PC-3 (cell line): ENCODE measurements around the gene CA10. TPM values are rescaled to one million over a fixed set of nuclear protein-coding genes. Genes with fewer than 3 reads are reported as not detected.

Experiments
- ATAC-seq: fragments of 200-7000 bp; cut with Tn5 transposase; 2 replicates; pipeline ENCODE4 v1.9.1; 2020; ENCODE audit warnings: mild to moderate bottlenecking, moderate library complexity
- BruUV-seq: library from RNA; stranded (reverse); fragments of 400-500 nt; replicated peaks from 2 replicates; lab custom pipeline; 2021; lab: Mats Ljungman, UMichigan
- CTCF ChIA-PET: fragments of 300-600 bp; sonication (Branson Sonifier 250); formaldehyde crosslinking; loops from one replicate; lab custom pipeline; 2022; ENCODE audit warnings: antibody characterized with exemption; lab: Charles Lee
- POLR2A ChIA-PET: fragments of 300-600 bp; sonication (Branson Sonifier 250); formaldehyde crosslinking; loops from one replicate; lab custom pipeline; 2022; ENCODE audit warnings: antibody characterized with exemption; ENCODE audit not compliant: unreplicated experiment; lab: Charles Lee
- DNase-seq: peaks from one replicate; pipeline ENCODE4 v3.0.0-alpha.2; 2015
- H2AFZ ChIP-seq: fragments of 300-600 bp; sonication (generic); 2 replicates; pipeline ENCODE4 v1.6.0; 2016; ENCODE audit warnings: antibody characterized with exemption, low read length
- H3F3A ChIP-seq: fragments of 300-600 bp; sonication (generic); one replicate; pipeline ENCODE4 v1.6.0; 2017; ENCODE audit warnings: antibody characterized with exemption, low read length, control low read depth, mild to moderate bottlenecking; ENCODE audit not compliant: unreplicated experiment
- H3K27ac ChIP-seq: fragments of 300-600 bp; sonication (generic); 2 replicates; pipeline ENCODE4 v1.5.1; 2016; ENCODE audit warnings: mild to moderate bottlenecking, low read length
- H3K27me3 ChIP-seq: fragments of 300-600 bp; sonication (generic); 2 replicates; pipeline ENCODE4 v1.6.1; 2016; ENCODE audit warnings: low read length, mixed read lengths
- H3K36me3 ChIP-seq: fragments of 300-600 bp; sonication (generic); 2 replicates; pipeline ENCODE4 v1.6.1; 2016; ENCODE audit warnings: low read depth, mixed run types, low read length, mixed read lengths
- H3K4me1 ChIP-seq: fragments of 300-600 bp; sonication (generic); 2 replicates; pipeline ENCODE4 v1.5.1; 2016; ENCODE audit warnings: low read length; ENCODE audit not compliant: insufficient read depth
- H3K4me2 ChIP-seq: fragments of 300-600 bp; sonication (generic); 2 replicates; pipeline ENCODE4 v1.6.0; 2016; ENCODE audit warnings: low read length
- H3K4me3 ChIP-seq: fragments of 300-600 bp; sonication (generic); 2 replicates; pipeline ENCODE4 v1.5.1; 2016; ENCODE audit warnings: mild to moderate bottlenecking, low read length, mixed read lengths
- H3K79me2 ChIP-seq: fragments of 300-600 bp; sonication (generic); 2 replicates; pipeline ENCODE4 v1.6.1; 2017; ENCODE audit warnings: low read length, mixed read lengths
- H3K9ac ChIP-seq: fragments of 300-600 bp; sonication (generic); 2 replicates; pipeline ENCODE4 v1.6.0; 2016; ENCODE audit warnings: mild to moderate bottlenecking, low read length
- H3K9me2 ChIP-seq: fragments of 300-600 bp; sonication (generic); replicated peaks from 2 replicates; pipeline ENCODE4 v1.6.1; 2016; ENCODE audit warnings: mixed run types, low read length, mixed read lengths
- H3K9me3 ChIP-seq: fragments of 300-600 bp; sonication (generic); 2 replicates; pipeline ENCODE4 v1.6.1; 2016; ENCODE audit warnings: low read length, mixed read lengths
- H4K20me1 ChIP-seq: fragments of 300-600 bp; sonication (generic); 2 replicates; pipeline ENCODE4 v1.6.1; 2016; ENCODE audit warnings: low read length, mixed read lengths
- CTCF ChIP-seq: fragments of 300-600 bp; sonication (generic); conservative IDR thresholded peaks from 2 replicates; pipeline ENCODE4 v1.5.1; 2017; ENCODE audit warnings: antibody characterized with exemption, low read depth, mild to moderate bottlenecking, low read length
- EZH2 ChIP-seq: fragments of 300-600 bp; sonication (generic); IDR thresholded peaks from one replicate; pipeline ENCODE4 v1.6.1; 2017; ENCODE audit warnings: antibody characterized with exemption, mild to moderate bottlenecking, low read length; ENCODE audit not compliant: unreplicated experiment
- EZH2phosphoT487 ChIP-seq: fragments of 300-600 bp; sonication (generic); IDR thresholded peaks from 2 replicates; pipeline ENCODE4 v1.6.1; 2018; ENCODE audit warnings: mild to moderate bottlenecking, antibody characterized with exemption, low read length, borderline replicate concordance
- intact Hi-C: fragments of 100-400 bp; cut with micrococcal nuclease; formaldehyde crosslinking; loops from 2 replicates; pipeline ENCODE4 v1.9.0; 2023
- total RNA-seq: library from RNA; depleted of rRNA; stranded (reverse); fragments of >200 nt; gene quantifications from 2 replicates; pipeline ENCODE4 v1.2.3, GENCODE V29; 2014

Gene CA10
- total RNA-seq, 1 experiment from 2014 or later = not detected

GRCh38 chr17:51926448-51926847 lies 232.1 kb downstream of the CA10 start:
- H3K4me3 ChIP-seq = no peak overlapping the region
- TF ChIP-seq EZH2phosphoT487 (no peak), EZH2 (no peak), CTCF (no peak)
- no peak overlapping the region for H3K9ac ChIP-seq
- no peak overlapping the region for H3K4me2 ChIP-seq
- no peaks in the 10 kb centered on the region for H3F3A ChIP-seq
- H3K27me3 ChIP-seq = peaks cover 51% of the 10 kb centered on the region; the same call in 1 of the 2 replicates
- no peaks in the 10 kb centered on the region for H3K9me3 ChIP-seq
- ChIA-PET POLR2A (no interaction called here), CTCF (no interaction called here)
- ATAC-seq (no peak), DNase-seq (no peak)
- no TSS peak for BruUV-seq
- intact Hi-C loops = no loop called here
- no peaks in the 10 kb centered on the region for H3K9me2 ChIP-seq
- H3K79me2 ChIP-seq = no peaks in the 10 kb centered on the region
- H4K20me1 ChIP-seq = no peaks in the 10 kb centered on the region
- no peak overlapping the region for H3K27ac ChIP-seq
- no peaks in the 10 kb centered on the region for H3K36me3 ChIP-seq
- no peaks in the 10 kb centered on the region for H3K4me1 ChIP-seq
- no peak overlapping the region for H2AFZ ChIP-seq

GRCh38 chr17:51921500-51921899 lies 237.0 kb downstream of the CA10 start:
- no peaks in the 10 kb centered on the region for H3F3A ChIP-seq
- CTCF ChIA-PET = no interaction called here
- no peaks in the 10 kb centered on the region for H3K36me3 ChIP-seq
- BruUV-seq = no TSS peak
- no peak for TF ChIP-seq EZH2phosphoT487
- no peak for TF ChIP-seq EZH2
- no peak for TF ChIP-seq CTCF
- no peaks in the 10 kb centered on the region for H3K4me1 ChIP-seq
- H3K27me3 ChIP-seq = peaks cover 46% of the 10 kb centered on the region
- ATAC-seq (no peak), DNase-seq (no peak)
- intact Hi-C loops = no loop called here
- no peaks in the 10 kb centered on the region for H3K79me2 ChIP-seq
- POLR2A ChIA-PET = no interaction called here
- H3K4me3 ChIP-seq = no peak overlapping the region
- H3K9ac ChIP-seq = no peak overlapping the region
- H3K27ac ChIP-seq = no peak overlapping the region
- H2AFZ ChIP-seq = no peak overlapping the region
- H4K20me1 ChIP-seq = no peaks in the 10 kb centered on the region
- H3K4me2 ChIP-seq = no peak overlapping the region
- no peaks in the 10 kb centered on the region for H3K9me2 ChIP-seq
- no peaks in the 10 kb centered on the region for H3K9me3 ChIP-seq

- ChIA-PET POLR2A (no interaction called here), CTCF (no interaction called here)
- Histone ChIP-seq H4K20me1 (no peaks in the 10 kb centered on the region), H3K4me1 (no peaks in the 10 kb centered on the region), H3K79me2 (no peaks in the 10 kb centered on the region), H3K9me3 (no peaks in the 10 kb centered on the region), H3K36me3 (no peaks in the 10 kb centered on the region), H3K4me2 (no peak overlapping the region), H3K27ac (no peak overlapping the region), H3F3A (no peaks in the 10 kb centered on the region), H3K9me2 (no peaks in the 10 kb centered on the region), H2AFZ (no peak overlapping the region), H3K9ac (no peak overlapping the region), H3K4me3 (no peak overlapping the region), H3K27me3 (peaks cover 45% of the 10 kb centered on the region)
- no TSS peak for BruUV-seq
- no peak for TF ChIP-seq CTCF
- no peak for TF ChIP-seq EZH2phosphoT487
- no peak for TF ChIP-seq EZH2
- intact Hi-C loops = no loop called here
- ATAC-seq (no peak), DNase-seq (no peak)
Measured at GRCh38 chr17:51914577-51914976, 243.9 kb downstream of the CA10 start.
